Sciatic nerve (tissue), 2 donors: ENCODE data around the gene ASIP. TPM values are rescaled to one million over a fixed set of nuclear protein-coding genes. Genes with fewer than 3 reads are reported as not detected.
"Not testable (repeated sequence)": the region's sequence is repeated elsewhere in the genome, so short reads cannot be mapped to it uniquely, and the experiment has no call there.

ENCODE experiments used
- ATAC-seq: fragments of 200-7000 bp; cut with Tn5 transposase; one replicate; pipeline ENCODE4 v1.9.1; 2020; ENCODE audit warnings: mild to moderate bottlenecking, moderate library complexity
- DNase-seq: peaks from one replicate; pipeline ENCODE4 v3.0.0-alpha.2; 2020; ENCODE audit warnings: low spot score
- intact Hi-C: fragments of 100-400 bp; cut with DNase I; formaldehyde crosslinking; loops from one replicate; pipeline ENCODE4 v1.14.2; 2022
- total RNA-seq: library from RNA; stranded (reverse); fragmentation: NEBNext Ultra II Directional; extraction: Animal tissue kit (Norgen Biotek cat#: 25700); gene quantifications from one replicate; pipeline ENCODE4 v1.2.1, GENCODE V29; 2021
- donor health status: DM: no; HTN: no; CAD: no.
- donor health status: DM: no; HTN: no; CAD: no.

The ASIP gene
- total RNA-seq, 1 donor from 2014 or later: 3.0 TPM

DNA sequence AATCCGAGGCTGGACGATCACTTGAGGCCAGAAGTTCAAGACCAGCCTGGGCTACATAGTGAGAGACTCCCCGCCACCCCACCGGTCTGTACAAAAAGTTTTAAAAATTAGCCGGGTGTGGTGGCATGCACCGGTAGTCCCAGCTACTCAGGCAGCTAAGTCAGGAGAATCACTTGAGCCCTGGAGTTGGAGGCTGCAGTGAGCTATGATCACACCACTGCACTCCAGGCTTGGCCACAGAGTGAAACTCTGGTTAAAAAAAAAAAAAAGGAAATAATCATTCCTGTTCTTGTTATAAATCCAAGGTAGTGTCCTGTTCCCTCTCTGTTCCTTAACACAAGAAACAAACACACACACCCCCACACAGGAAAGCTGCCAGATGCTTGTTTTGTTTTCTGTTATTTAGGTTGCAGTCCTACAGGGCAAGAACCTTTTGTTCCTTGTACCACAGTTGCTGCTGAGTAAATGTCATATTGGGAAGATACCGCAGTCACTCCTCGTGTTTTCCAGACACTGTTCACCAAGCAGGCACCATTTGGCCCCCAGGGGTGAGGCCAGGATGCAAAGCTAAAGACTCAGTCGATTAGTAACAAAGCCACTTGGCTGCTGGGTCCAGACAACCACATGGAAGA is 28.9 kb downstream of the ASIP start:
- peak; percentile 41 for ATAC-seq
- DNase-seq: no peak

DNA sequence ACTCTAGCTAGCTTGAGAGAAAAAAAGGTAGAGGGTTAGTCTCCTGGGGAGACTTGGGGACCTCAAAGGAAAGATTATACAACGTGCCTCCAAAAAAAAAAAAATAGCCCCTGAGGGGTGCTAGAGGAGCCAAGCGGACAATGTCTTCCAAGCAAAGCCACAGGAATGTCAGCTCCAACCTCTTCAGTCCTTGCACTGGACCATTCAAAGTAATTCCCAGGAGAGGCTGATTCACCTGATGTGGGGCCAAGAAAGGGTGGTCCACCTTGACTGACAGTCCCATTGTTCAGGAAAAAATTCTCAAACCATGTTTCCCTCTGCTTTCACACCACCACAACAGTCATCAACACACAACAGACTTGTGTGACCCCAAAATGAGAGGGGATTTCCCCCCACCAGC is 30.7 kb downstream of the ASIP start:
- ATAC-seq (no peak), DNase-seq (no peak)
- intact Hi-C loops: no loop called here

More for the DNA sequence above, 28.9 kb downstream of the ASIP start:
- intact Hi-C loops: no loop called here

- intact Hi-C loops: no loop called here
- no peak for ATAC-seq
- no peak for DNase-seq
Measured at GRCh38 chr20:34274694-34275093, 33.5 kb downstream of the ASIP start.

DNA sequence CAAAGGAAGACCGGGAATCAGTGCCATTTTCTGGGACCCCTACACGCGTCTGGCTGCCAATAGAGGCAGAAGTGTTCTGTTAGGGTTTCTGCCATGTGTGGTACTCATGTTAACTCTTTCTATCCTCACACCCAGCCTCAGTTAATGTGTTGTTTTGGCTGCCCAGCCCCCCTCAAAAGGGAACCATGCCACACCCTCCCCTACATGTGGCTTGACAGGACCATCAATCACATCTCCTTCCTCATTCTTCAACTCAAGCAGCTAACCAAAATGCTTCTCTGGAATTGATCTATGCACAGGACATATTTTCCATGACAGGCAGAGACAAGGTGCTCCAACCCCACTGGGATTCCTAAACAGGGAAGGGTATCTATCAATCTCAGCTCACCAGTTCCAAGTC is 40.0 kb downstream of the ASIP start:
- intact Hi-C loops: no loop called here
- no peak for ATAC-seq

GRCh38 chr20:34282041-34282440 is 40.8 kb downstream of the ASIP start:
- intact Hi-C loops: no loop called here

More for the DNA sequence above, 40.0 kb downstream of the ASIP start:
- no peak for DNase-seq

DNA sequence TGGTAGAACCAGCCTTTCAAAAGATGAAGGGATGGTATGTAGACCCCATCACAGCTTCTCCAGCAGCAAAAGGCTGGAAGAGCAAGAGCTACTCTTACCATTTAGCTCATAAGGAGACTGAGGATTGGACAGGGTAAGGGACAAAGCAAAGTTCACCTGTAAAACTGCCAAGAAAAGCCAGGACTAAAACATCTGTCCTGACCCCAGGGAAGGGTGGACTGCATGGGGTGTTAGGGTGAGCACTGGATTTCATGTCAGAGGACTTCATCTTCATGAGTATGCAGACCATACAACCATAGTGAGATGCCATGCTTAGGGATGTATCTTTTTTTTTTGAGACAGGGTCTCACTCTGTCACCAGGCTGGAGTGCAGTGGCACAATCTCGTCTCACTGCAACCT is 42.6 kb downstream of the ASIP start:
- ATAC-seq: no peak
- intact Hi-C loops: no loop called here
- DNase-seq: no peak

More at GRCh38 chr20:34282041-34282440, 40.8 kb downstream of the ASIP start:
- no peak for ATAC-seq
- DNase-seq: no peak

GRCh38 chr20:34285450-34285849 is 44.2 kb downstream of the ASIP start:
- intact Hi-C loops: no loop called here
- ATAC-seq (no peak), DNase-seq (no peak)

- DNase-seq, ATAC-seq, intact Hi-C loops: not testable (repeated sequence)
Measured at GRCh38 chr20:34287500-34287899, 46.3 kb downstream of the ASIP start.

DNA sequence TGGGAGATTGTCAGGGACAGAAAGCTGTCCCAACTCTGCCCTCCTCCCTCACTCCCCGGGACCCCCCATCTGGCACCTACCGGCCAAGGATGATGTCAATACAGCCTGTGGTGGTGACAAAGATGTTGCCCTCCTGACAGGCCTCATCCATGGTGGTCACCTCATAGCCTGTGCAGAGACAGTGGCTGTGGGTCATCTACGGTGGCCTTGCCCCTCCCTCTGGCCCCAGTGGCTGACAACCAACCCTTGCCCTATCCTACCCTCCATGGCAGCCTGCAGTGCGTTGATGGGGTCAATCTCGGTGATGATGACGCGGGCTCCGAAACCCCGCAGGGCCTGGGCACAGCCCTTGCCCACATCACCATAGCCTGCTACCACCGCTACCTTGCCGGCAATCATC is 49.2 kb downstream of the ASIP start:
- DNase-seq (no peak), ATAC-seq (no peak)
- intact Hi-C loops: no loop called here

DNA sequence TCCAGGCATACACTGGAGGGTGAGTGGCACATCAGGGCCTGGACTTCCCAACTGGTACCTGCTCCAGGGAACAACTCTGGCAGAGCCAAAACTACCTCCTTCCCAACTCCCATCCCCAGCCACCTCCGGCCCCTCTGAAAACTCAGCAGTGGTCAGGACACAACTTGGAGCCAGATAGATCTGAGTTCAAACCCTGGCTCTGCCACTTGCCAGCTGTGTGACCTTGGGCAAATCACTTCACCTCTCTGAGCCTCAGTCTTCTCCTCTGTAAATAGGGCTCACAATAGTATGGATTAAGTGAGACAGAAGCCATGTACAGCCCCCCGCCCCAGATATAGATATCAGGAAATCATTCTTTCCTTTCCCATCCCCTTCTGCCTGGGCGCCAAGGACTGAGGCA is 51.3 kb downstream of the ASIP start:
- DNase-seq (no peak), ATAC-seq (no peak)
- intact Hi-C loops: no loop called here

- no peak for ATAC-seq
Measured at GRCh38 chr20:34293119-34293518, 51.9 kb downstream of the ASIP start.

DNA sequence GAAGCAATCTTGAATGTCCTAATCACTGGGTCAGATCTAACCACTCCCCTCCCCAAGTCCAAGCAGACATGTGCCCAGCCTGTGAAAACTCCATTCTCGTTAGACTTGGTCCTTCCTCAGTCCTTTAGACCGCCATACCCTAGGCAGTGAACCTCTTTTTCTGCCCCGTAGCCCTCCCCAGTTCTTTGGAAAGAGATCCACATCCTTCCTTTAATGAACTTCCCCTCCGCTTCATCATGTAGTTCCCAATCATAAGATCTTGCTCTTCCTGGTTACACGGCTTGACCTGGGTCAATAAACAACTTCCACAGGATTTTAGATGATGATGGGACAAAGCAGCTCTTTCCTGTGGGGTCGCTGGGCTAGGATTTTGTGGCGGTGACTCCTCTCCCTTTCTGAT is 52.4 kb downstream of the ASIP start:
- ATAC-seq (no peak), DNase-seq (no peak)
- intact Hi-C loops: no loop called here

More at GRCh38 chr20:34293119-34293518, 51.9 kb downstream of the ASIP start:
- no peak for DNase-seq
- intact Hi-C loops: no loop called here

DNA sequence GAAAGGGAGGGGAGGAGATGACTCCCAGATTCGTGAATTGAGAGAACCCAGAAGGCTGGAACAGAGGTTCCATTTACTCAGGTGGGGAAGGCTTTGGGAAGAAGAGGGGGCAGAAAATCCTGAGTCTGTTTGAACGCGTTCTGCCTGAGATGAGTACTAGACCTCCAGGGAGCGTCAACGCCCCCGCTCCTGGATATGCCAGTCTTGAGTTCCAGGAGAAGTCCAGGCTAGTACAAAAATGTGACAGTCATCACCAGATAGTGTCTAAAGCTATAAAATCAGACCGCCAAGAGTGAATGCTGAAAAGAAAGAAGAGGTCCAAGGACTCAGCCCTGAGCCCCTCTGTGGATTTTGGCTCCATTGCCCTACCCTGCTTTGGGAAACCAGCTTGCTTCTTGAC is 53.3 kb downstream of the ASIP start:
- no peak for ATAC-seq
- intact Hi-C loops: no loop called here
- no peak for DNase-seq

GRCh38 chr20:34295284-34295683 is 54.1 kb downstream of the ASIP start:
- ATAC-seq: no peak
- no peak for DNase-seq
- intact Hi-C loops: no loop called here

DNA sequence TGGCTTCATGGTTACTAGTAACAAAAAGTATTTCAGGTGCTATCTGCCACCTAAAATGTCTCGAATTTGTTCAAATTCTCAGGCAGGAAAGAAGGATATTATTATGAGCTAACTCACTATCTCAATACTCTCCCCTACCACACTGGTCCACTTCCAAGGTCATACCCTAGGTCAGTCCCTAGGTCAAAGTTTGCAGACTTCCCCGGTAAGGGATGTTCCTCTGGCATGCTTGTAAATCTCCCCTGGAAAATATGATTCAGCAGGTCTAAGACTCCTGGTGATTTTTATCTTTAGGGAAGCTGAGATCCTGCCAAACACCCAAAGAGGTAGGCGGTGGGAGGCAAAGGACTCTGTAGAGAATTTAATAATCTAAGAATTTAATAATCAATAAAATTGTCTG is 55.2 kb downstream of the ASIP start:
- intact Hi-C loops: no loop called here

DNA sequence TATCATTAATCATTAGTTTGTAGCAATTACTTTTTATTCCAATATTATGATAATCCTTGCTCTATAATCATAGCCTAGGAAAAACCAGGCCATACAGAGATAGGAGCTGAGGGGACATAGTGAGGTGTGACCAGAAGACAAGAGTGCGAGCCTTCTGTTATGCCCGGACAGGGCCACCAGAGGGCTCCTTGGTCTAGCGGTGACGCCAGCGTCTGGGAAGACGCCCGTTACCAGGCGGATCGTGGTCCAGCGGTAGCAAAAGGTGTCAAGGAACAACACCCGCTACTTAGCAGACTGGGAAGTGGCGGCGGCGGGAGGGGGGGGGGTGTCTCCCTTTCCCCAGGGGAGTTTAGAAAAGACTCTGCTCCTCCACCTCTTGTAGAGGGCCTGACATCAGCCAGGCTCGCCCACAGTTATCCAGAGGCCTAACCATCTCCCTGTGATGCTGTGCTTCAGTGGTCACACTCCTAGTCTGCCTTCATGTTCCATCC is 57.1 kb downstream of the ASIP start:
- DNase-seq, intact Hi-C loops: not testable (repeated sequence)

More for the DNA sequence above, 55.2 kb downstream of the ASIP start:
- no peak for DNase-seq
- ATAC-seq: no peak

DNA sequence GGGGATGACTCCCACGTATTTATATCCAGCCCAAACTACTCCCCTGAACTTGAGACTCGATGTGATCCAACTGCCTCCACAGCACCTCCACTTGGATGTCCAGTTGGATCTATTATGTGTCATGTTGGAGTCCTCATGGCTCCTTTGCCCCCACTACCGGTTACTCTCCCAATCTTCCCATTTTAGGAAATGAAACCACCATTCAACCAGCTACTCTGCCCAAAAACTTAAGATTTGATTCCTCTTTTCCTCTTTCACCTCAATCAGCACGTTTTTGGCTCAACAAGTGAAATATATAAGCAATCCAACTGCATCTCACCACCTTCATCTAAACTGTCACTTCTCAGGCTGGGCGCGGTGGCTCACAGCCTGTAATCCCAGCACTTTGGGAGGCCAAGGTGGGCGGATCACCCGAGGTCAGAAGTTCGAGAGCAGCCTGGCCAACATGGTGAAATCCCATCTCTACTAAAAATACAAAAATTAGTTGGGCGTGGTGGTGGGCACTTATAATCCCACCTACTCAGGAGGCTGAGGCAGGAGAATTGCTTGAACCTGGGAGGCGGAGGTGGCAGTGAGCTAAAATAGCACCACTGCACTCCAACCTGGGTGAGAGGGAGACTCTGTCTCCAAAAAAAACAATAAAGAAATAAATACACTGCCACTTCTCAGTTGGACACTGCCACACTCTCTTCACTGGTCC is 58.5 kb downstream of the ASIP start:
- intact Hi-C loops: loop anchor here (1.0 kb wide), 1 partner anchor 40 kb away; no protein-coding TSS in a partner anchor
- DNase-seq (no peak), ATAC-seq (no peak)

More for the DNA sequence above, 57.1 kb downstream of the ASIP start:
- ATAC-seq: not testable (repeated sequence)

GRCh38 chr20:34300256-34300806 is 59.1 kb downstream of the ASIP start:
- DNase-seq (no peak), ATAC-seq (no peak)
- intact Hi-C loops: loop anchor here (1.0 kb wide), 1 partner anchor 41 kb away; no protein-coding TSS in a partner anchor

- no peak for ATAC-seq
- intact Hi-C loops: loop anchor here (1.0 kb wide), 1 partner anchor 42 kb away; no protein-coding TSS in a partner anchor
- DNase-seq: no peak
Measured at GRCh38 chr20:34300809-34301586, 59.8 kb downstream of the ASIP start.
